AG10803 (cell line): ENCODE measurements around the gene GTF2F1.

Source experiments
- DNase-seq: peaks from one replicate; pipeline ENCODE4 v3.0.0; 2010; ENCODE audit warnings: low read depth
- H3K4me3 ChIP-seq: 2 replicates; pipeline ENCODE4 v1.5.1; 2011; ENCODE audit warnings: mild to moderate bottlenecking, low read length, control low read depth
- TF ChIP-seq, protein P1 (sequence below): conservative IDR thresholded peaks from 2 replicates; pipeline ENCODE4 v1.5.1; 2011; ENCODE audit warnings: mild to moderate bottlenecking, low read length, control low read depth, inconsistent platforms

The GTF2F1 gene

GRCh38 chr19:6424195-6424938, 31.4 kb upstream of the GTF2F1 start, which contains the start of gene KHSRP:
TSS of gene KHSRP (minus strand) at chr19:6424811. CDS start at chr19:6424701, 110 bp downstream.
- TF ChIP-seq, protein P1, sequence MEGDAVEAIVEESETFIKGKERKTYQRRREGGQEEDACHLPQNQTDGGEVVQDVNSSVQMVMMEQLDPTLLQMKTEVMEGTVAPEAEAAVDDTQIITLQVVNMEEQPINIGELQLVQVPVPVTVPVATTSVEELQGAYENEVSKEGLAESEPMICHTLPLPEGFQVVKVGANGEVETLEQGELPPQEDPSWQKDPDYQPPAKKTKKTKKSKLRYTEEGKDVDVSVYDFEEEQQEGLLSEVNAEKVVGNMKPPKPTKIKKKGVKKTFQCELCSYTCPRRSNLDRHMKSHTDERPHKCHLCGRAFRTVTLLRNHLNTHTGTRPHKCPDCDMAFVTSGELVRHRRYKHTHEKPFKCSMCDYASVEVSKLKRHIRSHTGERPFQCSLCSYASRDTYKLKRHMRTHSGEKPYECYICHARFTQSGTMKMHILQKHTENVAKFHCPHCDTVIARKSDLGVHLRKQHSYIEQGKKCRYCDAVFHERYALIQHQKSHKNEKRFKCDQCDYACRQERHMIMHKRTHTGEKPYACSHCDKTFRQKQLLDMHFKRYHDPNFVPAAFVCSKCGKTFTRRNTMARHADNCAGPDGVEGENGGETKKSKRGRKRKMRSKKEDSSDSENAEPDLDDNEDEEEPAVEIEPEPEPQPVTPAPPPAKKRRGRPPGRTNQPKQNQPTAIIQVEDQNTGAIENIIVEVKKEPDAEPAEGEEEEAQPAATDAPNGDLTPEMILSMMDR = no peak
- peak within 1 kb of the TSS; percentile 97 for H3K4me3 ChIP-seq
- no peak for DNase-seq

- TF ChIP-seq, protein P1 = no peak
- peak overlapping the region; percentile 97 for H3K4me3 ChIP-seq
- peak; percentile 47 for DNase-seq
These were observed 30.7 kb upstream of the GTF2F1 start for GRCh38 chr19:6423499-6424194.

DNA sequence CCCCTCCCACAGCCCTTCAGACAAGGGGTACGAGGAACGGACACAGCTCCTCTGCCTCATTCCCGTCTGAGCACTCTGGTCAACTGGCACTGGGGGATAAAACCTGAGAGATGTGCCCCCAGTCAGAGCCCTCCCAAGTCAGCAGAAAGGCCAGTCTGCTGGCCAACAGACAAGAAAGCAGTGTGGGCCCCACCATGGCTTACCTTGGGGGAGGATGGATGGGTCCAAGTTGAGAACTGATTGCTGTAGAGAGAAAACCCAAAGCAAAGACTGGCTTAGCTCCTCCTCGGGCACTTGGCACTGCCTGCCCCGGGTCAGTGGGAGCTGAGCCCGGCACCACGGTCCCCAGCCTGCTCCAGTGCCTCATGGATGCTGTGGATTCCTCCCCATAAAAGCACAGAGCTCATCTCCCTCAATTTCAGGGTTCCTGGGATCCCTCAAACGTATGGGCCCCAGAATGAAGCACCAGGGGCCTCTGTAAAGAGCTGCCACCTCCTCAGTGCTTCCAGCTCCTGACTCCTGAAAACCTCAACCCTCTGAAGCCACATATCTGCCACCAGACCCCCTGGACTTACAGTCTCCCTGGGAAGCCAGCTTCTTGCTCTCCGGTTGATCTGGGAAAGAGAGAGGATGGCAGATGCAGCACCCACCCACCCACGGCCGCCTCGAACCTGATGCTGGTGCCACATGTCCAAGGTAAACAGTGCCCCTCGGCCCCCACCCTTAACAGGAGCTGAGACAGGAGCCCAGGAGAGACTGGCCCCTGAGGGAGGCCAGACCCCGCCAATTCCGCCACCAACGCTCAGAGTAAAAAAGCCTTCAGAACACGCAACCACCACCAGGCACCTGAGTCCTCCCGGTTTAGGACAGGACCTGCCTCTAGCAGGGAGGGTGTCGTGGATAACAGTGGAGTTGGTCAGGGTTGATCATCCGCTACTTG, 28.4 kb upstream of the GTF2F1 start:
- no peak overlapping the region for H3K4me3 ChIP-seq
- TF ChIP-seq, protein P1 = no peak
- no peak for DNase-seq

- no peak overlapping the region for H3K4me3 ChIP-seq
- TF ChIP-seq, protein P1 = no peak
- no peak for DNase-seq
These were observed 25.6 kb upstream of the GTF2F1 start for GRCh38 chr19:6418562-6418932.

DNA sequence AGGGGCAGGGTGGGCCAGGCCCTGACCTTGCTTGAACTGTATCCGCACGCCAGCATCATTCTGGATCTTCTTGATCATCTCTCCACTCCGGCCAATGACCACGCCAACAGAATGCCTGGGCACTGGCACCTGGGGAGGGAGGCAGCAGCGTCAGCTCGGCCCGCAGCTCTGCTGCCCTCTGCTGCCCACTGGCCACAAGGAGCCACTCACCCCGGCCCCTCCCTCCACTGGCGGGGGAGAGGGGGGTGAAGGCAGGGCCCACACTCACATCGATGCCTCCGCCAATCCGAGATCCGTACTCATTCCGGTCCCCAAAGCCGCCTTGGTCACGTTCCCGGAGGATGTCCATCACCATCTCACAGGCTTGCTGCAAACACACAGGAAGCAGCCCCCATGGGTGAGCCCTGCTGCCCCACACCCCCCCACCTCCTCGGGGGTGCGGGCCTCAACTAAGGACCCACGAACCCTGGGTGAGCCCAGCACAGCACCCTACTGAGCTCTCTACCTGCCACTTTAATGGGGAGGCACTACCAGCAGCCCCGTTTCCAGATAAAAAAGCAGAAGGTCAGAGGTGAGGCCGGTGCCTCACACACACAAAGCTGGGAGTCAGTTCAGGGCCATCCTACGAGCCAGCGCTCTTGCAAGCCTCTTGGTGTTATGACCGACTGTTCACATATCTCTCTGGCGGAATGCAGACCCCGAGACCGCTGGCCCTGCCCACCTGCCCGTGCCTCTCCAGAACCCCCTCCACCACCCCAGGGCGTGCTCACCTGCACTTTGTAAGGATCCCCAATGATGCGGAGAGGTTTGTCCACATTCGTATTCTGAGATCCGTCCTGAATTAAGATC, 25.0 kb upstream of the GTF2F1 start:
- TF ChIP-seq, protein P1 = peak; percentile 38
- no peak overlapping the region for H3K4me3 ChIP-seq
- DNase-seq = peak; percentile 13

GRCh38 chr19:6416658-6417405, 23.9 kb upstream of the GTF2F1 start:
- TF ChIP-seq, protein P1 = no peak
- no peak overlapping the region for H3K4me3 ChIP-seq
- DNase-seq = no peak
